Activated effector memory CD4-positive, alpha-beta T cell treated with Interleukin-2 at 50 U/mL for 16 hours (primary cell): Measurements from ENCODE around the gene GBP3.

Experiments used
- DNase-seq: peaks from one replicate; pipeline ENCODE4 v3.0.0-alpha.2; 2020

Gene GBP3

GRCh38 chr1:88973520-88974137 lies 49.0 kb downstream of the GBP3 start:
- DNase-seq, result no peak

DNA sequence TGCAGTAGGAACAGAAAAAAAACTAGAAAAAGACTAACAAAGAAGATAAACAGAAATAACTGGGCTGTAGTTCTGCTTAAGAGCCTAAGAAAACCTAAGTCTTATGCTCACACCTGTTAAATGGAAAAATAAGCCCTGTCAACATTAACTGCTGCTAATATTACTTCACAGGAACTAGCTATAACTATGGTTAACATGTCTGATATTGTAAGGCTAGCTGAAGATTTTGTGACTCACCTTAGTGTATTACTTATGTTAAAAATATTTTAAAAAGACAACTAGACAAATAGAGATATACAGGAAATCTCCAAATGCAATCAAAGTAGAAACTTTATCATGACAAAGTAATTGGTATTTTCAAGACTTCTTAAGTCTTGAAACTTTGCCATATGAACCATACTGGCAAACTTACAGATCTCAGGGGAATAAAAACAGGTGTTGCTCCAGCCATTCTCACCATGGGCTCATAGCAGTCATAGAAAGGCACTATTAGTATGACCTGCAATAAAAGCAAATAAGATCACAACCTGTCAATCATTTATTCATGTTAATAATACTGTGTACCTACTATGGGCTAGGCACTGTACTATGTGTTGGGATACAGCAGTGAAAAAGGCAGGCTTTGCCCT lies 60.9 kb downstream of the GBP3 start:
- no peak for DNase-seq

DNA sequence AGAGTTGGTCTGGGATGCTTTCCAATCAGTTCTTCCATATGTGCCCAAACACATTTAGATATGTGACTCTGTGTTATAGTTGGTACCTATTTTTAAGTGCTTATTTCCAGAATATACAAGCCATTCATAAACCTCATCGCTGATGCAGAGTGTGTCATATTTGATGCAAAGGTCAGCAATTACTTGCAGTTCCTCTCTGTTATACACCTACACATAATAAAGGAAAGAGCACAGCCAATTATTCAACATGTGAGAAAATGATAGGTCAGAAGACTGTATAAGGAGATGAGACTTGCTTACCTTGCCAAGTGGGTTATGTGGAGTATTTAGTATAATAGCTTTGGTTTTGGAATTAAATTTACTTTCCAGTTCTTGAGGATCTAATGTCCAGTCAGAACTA lies 61.6 kb downstream of the GBP3 start:
- no peak for DNase-seq
